ENCODE measurements around the gene DHX58. TPM values are rescaled to one million over a fixed set of nuclear protein-coding genes. Genes with fewer than 3 reads are reported as not detected.

DHX58 gene
- total RNA-seq = 27.5 TPM
- polyA plus RNA-seq (ENCODE audit: insufficient read depth, low read depth, low replicate concordance) = 22.1 TPM
- long read RNA-seq, donor 1 = 0 reads
- long read RNA-seq, donor 2 = 0 reads
- long read RNA-seq, donor 3, partial matches to known transcripts = 0 of 1 reads
- long read RNA-seq, donor 3, other reads (novel, unspliced or antisense) = 0 of 1 reads
- long read RNA-seq, donor 4 = 0 reads
- long read RNA-seq, donor 5 = 0 reads
- long read RNA-seq, donor 6 = 0 reads
- long read RNA-seq, donor 7, transcript DHX58-201 (14 exons, 2,617 nt) = major isoform, 6 of 27 reads
- long read RNA-seq, donor 7, partial matches to known transcripts = 6 of 27 reads
- long read RNA-seq, donor 7, other reads (novel, unspliced or antisense) = 15 of 27 reads
- long read RNA-seq, donor 8 = 0 reads
- long read RNA-seq, donor 9 = 0 reads
- long read RNA-seq, donor 10 = 0 reads

GRCh38 chr17:42112552-42113176 is at the start of gene DHX58:
Gene DHX58 (minus strand): TSS chr17:42112714. CDS start chr17:42111892, 822 bp downstream.
- Histone ChIP-seq H3K36me3 (ENCODE audit: control insufficient read depth in 2 of 3, insufficient read depth in 3 of 3, low read length in 3 of 3) (peaks cover 0 to 19% (median 2%) of the 10 kb centered on the region in 3 donors), H3K9me3 (ENCODE audit: control insufficient read depth in 2 of 3, insufficient read depth in 1 of 3, low read length in 3 of 3) (no peaks in the 10 kb centered on the region), H3K27me3 (ENCODE audit: control insufficient read depth, insufficient read depth, low read length) (no peaks in the 10 kb centered on the region), H3K4me1 (ENCODE audit: control insufficient read depth in 2 of 3, insufficient read depth in 2 of 3, low read depth in 1 of 3, low read length in 3 of 3) (peaks cover 0 to 22% (median 13%) of the 10 kb centered on the region in 3 donors), H3K9ac (ENCODE audit: low read length in 3 of 3) (peak within 1 kb of the TSS; percentile 16 to 75 (median 61)), H3K4me3 (ENCODE audit: low read length in 3 of 3) (peak within 1 kb of the TSS; percentile 50 to 90 (median 73)), H3K27ac (ENCODE audit: low read depth in 2 of 2, low read length in 2 of 2) (peak within 1 kb of the TSS; percentile 89 to 92)
- no peak for TF ChIP-seq CTCF (IDR thresholded peaks at IDR 0.05; ENCODE audit: borderline replicate concordance, extremely low read depth, insufficient read depth)
- peak; percentile 73 to 88 (median 84) for DNase-seq
- no peak for FAIRE-seq
- intact Hi-C loops (cut with DNase I) = no loop called here

- intact Hi-C loops (cut with DNase I) = no loop called here
- Histone ChIP-seq H3K4me1 (ENCODE audit: control insufficient read depth in 2 of 3, insufficient read depth in 2 of 3, low read depth in 1 of 3, low read length in 3 of 3) (peaks cover 0 to 3% (median 0%) of the 10 kb centered on the region in 3 donors), H3K4me3 (ENCODE audit: low read length in 3 of 3) (no peak overlapping the region), H3K36me3 (ENCODE audit: control insufficient read depth in 2 of 3, insufficient read depth in 3 of 3, low read length in 3 of 3) (no peaks in the 10 kb centered on the region), H3K9me3 (ENCODE audit: control insufficient read depth in 2 of 3, insufficient read depth in 1 of 3, low read length in 3 of 3) (no peaks in the 10 kb centered on the region), H3K27ac (ENCODE audit: low read depth in 2 of 2, low read length in 2 of 2) (no peak overlapping the region), H3K9ac (ENCODE audit: low read length in 3 of 3) (no peak overlapping the region), H3K27me3 (ENCODE audit: control insufficient read depth, insufficient read depth, low read length) (no peaks in the 10 kb centered on the region)
- DNase-seq = no peak
- no peak for FAIRE-seq
- TF ChIP-seq CTCF (IDR thresholded peaks at IDR 0.05; ENCODE audit: borderline replicate concordance, extremely low read depth, insufficient read depth) = no peak
Measured at GRCh38 chr17:42160531-42160910, 48.0 kb upstream of the DHX58 start.

- DNase-seq = no peak
- Histone ChIP-seq H3K36me3 (ENCODE audit: control insufficient read depth in 2 of 3, insufficient read depth in 3 of 3, low read length in 3 of 3) (no peaks in the 10 kb centered on the region), H3K9me3 (ENCODE audit: control insufficient read depth in 2 of 3, insufficient read depth in 1 of 3, low read length in 3 of 3) (no peaks in the 10 kb centered on the region), H3K4me3 (ENCODE audit: low read length in 3 of 3) (no peak overlapping the region), H3K4me1 (ENCODE audit: control insufficient read depth in 2 of 3, insufficient read depth in 2 of 3, low read depth in 1 of 3, low read length in 3 of 3) (peaks cover 0 to 4% (median 0%) of the 10 kb centered on the region in 3 donors), H3K27ac (ENCODE audit: low read depth in 2 of 2, low read length in 2 of 2) (no peak overlapping the region), H3K27me3 (ENCODE audit: control insufficient read depth, insufficient read depth, low read length) (no peaks in the 10 kb centered on the region), H3K9ac (ENCODE audit: low read length in 3 of 3) (no peak overlapping the region)
- TF ChIP-seq CTCF (IDR thresholded peaks at IDR 0.05; ENCODE audit: borderline replicate concordance, extremely low read depth, insufficient read depth) = no peak
- intact Hi-C loops (cut with DNase I) = no loop called here
- FAIRE-seq = no peak
Measured at GRCh38 chr17:42159796-42160530, 47.4 kb upstream of the DHX58 start.
